Heart left ventricle (tissue), 13 donors: ENCODE data around the gene ESYT2.

Source experiments
- POLR2A ChIP-seq, 2 donors: fragments of 450-650 bp; IDR thresholded peaks; one replicate each; pipeline ENCODE4 v1.6.1; 2017; ENCODE audit warnings: antibody characterized with exemption in 2 of 2, mild to moderate bottlenecking in 2 of 2, moderate library complexity in 2 of 2
- TF ChIP-seq, protein P1 (sequence below), 12 donors: fragments of 200-600 bp; sonication (generic) in 4 of 12; IDR thresholded peaks; one replicate each; pipeline versions ENCODE4 v1.5.0 to v1.8.0; 2018 to 2022; ENCODE audit warnings: antibody characterized with exemption in 12 of 12, mild to moderate bottlenecking in 5 of 12
- donor health status: ischemic (EF 13 %, LVEDD 7.1; RV severe dilation, severe dysfunction).
- donor health status: DM: no; HTN: yes; CAD: no.
- donor health status: DM: no; HTN: no; CAD: no.
- donor health status: ischemic (EF 25% LVEDD 6.9; RV normal size, moderate dysfunction).
- donor health status: ischemic (EF 25% LVEDD 5.7; RV mildly dilated, moderate dysfunction).
- donor health status: ischemic (EF 35%, LVEDD 5.7; RV mildly dilated, moderate dysfunction).
- donor health status: nonischemic (EF 11% LVEDD 7.7; RV severe dilation, severe dysfunction).
- donor health status: DM: yes; HTN: yes; CAD: no.
- donor health status: PGD.
- donor health status: ischemic (EF 29% LVEDD 5.4; RV normal size, mild dysfunction).
- donor health status: nonischemic (EF 23%, LVEDD 6.1; RV moderate dilation, normal function).

DNA sequence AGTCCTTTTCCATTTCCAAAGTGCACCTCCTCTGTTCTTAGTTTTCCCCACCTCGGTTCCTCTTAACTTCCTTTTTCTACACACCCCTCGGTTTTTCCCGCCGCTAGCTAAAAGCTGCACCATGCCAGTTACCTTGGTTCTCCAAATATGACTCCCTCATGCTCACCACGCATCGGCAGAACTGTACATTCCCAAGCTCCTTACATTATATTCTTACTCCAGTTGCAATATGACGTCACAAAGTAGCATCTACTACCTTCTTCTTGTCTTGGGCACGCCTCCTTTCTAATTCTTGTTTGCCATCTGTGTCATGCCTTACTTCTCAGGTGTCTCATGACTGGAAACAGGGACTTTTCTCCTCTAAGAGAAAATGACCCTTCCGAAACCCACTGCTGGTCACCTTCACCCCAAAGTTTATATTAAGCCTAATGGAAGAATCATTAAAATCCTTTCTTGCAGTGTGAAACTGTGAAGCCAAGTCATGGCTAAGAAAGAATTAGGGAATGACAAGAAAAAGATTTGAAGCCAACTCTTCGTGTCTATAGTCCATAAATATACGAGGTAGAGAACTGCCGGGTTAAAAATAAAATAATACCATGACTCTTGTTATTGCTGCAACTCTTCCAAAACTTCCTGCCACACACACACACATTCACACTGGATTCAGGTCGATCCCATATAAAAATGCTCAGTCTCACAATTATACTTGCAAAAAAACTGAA lies 1.7 kb downstream of the ESYT2 start:
- TF ChIP-seq, protein P1, sequence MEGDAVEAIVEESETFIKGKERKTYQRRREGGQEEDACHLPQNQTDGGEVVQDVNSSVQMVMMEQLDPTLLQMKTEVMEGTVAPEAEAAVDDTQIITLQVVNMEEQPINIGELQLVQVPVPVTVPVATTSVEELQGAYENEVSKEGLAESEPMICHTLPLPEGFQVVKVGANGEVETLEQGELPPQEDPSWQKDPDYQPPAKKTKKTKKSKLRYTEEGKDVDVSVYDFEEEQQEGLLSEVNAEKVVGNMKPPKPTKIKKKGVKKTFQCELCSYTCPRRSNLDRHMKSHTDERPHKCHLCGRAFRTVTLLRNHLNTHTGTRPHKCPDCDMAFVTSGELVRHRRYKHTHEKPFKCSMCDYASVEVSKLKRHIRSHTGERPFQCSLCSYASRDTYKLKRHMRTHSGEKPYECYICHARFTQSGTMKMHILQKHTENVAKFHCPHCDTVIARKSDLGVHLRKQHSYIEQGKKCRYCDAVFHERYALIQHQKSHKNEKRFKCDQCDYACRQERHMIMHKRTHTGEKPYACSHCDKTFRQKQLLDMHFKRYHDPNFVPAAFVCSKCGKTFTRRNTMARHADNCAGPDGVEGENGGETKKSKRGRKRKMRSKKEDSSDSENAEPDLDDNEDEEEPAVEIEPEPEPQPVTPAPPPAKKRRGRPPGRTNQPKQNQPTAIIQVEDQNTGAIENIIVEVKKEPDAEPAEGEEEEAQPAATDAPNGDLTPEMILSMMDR (IDR thresholded peaks at IDR 0.05), result no peak
- TF ChIP-seq POLR2A (IDR thresholded peaks at IDR 0.05), result no peak
